HFFc6 (cell line): ENCODE results near the gene HEXIM1. TPM values are rescaled to one million over a fixed set of nuclear protein-coding genes. Genes with fewer than 3 reads are reported as not detected.
A peak's percentile ranks its signal among the peaks of the same experiment; 100 is the strongest.
"Not testable (repeated sequence)": the region's sequence is repeated elsewhere in the genome, so short reads cannot be mapped to it uniquely, and the experiment has no call there.

Experiments used
- DNase-seq: peaks from one replicate; pipeline ENCODE4 v3.0.0-alpha.2; 2018
- H3K27ac Mint-ChIP-seq: 2 replicates; pipeline ENCODE4 v1.8.0; 2020; ENCODE audit warnings: mild to moderate bottlenecking, mixed read lengths
- H3K27me3 Mint-ChIP-seq: 2 replicates; pipeline ENCODE4 v1.8.0; 2021; ENCODE audit warnings: mild to moderate bottlenecking, moderate library complexity, mixed read lengths; ENCODE audit not compliant: insufficient read depth
- H3K36me3 Mint-ChIP-seq: 2 replicates; pipeline ENCODE4 v1.8.0; 2021; ENCODE audit warnings: low read depth, mixed read lengths
- H3K4me1 Mint-ChIP-seq: 2 replicates; pipeline ENCODE4 v1.8.0; 2020; ENCODE audit warnings: low read depth, mixed read lengths
- H3K4me3 Mint-ChIP-seq: 2 replicates; pipeline ENCODE4 v1.8.0; 2020; ENCODE audit warnings: mild to moderate bottlenecking, moderate library complexity, mixed read lengths
- H3K9me3 Mint-ChIP-seq: 2 replicates; pipeline ENCODE4 v1.8.0; 2020; ENCODE audit warnings: mild to moderate bottlenecking, mixed read lengths
- CTCF ChIP-seq: fragments of 200-600 bp; sonication (generic); IDR thresholded peaks from 2 replicates; pipeline ENCODE4 v1.5.0; 2021; ENCODE audit warnings: antibody characterized with exemption, mild to moderate bottlenecking
- total RNA-seq, 6 experiments: library from RNA; stranded (reverse); fragmentation: NEBNext Ultra II Directional; extraction: Animal tissue kit (Norgen Biotek cat#: 25700); gene quantifications; 2 replicates in 1 of 6; 3 replicates in 5 of 6; pipeline ENCODE4 v1.2.3, GENCODE V29; 2021

The HEXIM1 gene
- total RNA-seq, 6 experiments from 2014 or later: 31.8 to 42.0 (median 34.5) TPM

GRCh38 chr17:45119964-45120363 is 28.3 kb upstream of the HEXIM1 start:
- H3K27me3 Mint-ChIP-seq: peaks cover 2% of the 10 kb centered on the region

GRCh38 chr17:45120558-45120957 is 27.7 kb upstream of the HEXIM1 start:
- TF ChIP-seq CTCF: no peak
- Mint-ChIP-seq H3K4me1 (peaks cover 41% of the 10 kb centered on the region), H3K4me3 (no peak overlapping the region), H3K9me3 (no peaks in the 10 kb centered on the region), H3K27ac (no peak overlapping the region), H3K27me3 (peaks cover 2% of the 10 kb centered on the region), H3K36me3 (peaks cover 2% of the 10 kb centered on the region)
- DNase-seq: no peak

More at GRCh38 chr17:45119964-45120363, 28.3 kb upstream of the HEXIM1 start:
- Mint-ChIP-seq H3K4me3 (no peak overlapping the region), H3K36me3 (no peaks in the 10 kb centered on the region; the same call in 1 of the 2 replicates), H3K27ac (peak overlapping the region; percentile 49; the same call in 1 of the 2 replicates), H3K9me3 (no peaks in the 10 kb centered on the region), H3K4me1 (peaks cover 44% of the 10 kb centered on the region)
- TF ChIP-seq CTCF: no peak
- DNase-seq: no peak

- Mint-ChIP-seq H3K4me1 (peaks cover 36% of the 10 kb centered on the region), H3K9me3 (no peaks in the 10 kb centered on the region), H3K4me3 (no peak overlapping the region), H3K27me3 (no peaks in the 10 kb centered on the region; the same call in none of the 2 replicates), H3K36me3 (peaks cover 4% of the 10 kb centered on the region), H3K27ac (no peak overlapping the region)
- TF ChIP-seq CTCF: no peak
- no peak for DNase-seq
Observed at GRCh38 chr17:45121055-45121454, 27.2 kb upstream of the HEXIM1 start.

GRCh38 chr17:45123076-45123770 is 25.1 kb upstream of the HEXIM1 start:
- Mint-ChIP-seq H3K36me3 (peaks cover 4% of the 10 kb centered on the region; the same call in 1 of the 2 replicates), H3K27me3 (no peaks in the 10 kb centered on the region; the same call in 1 of the 2 replicates), H3K4me3 (no peak overlapping the region), H3K4me1 (peaks cover 47% of the 10 kb centered on the region), H3K27ac (peak overlapping the region; percentile 71), H3K9me3 (no peaks in the 10 kb centered on the region)
- no peak for TF ChIP-seq CTCF
- no peak for DNase-seq

GRCh38 chr17:45123930-45124796 is 24.1 kb upstream of the HEXIM1 start:
- peak; percentile 81 for DNase-seq
- no peak for TF ChIP-seq CTCF
- no peaks in the 10 kb centered on the region; the same call in 1 of the 2 replicates for H3K27me3 Mint-ChIP-seq
- H3K36me3 Mint-ChIP-seq: peaks cover 4% of the 10 kb centered on the region; the same call in 1 of the 2 replicates
- peaks cover 56% of the 10 kb centered on the region for H3K4me1 Mint-ChIP-seq
- peak overlapping the region; percentile 40 for H3K4me3 Mint-ChIP-seq
- H3K27ac Mint-ChIP-seq: peak overlapping the region; percentile 88
- H3K9me3 Mint-ChIP-seq: no peaks in the 10 kb centered on the region

GRCh38 chr17:45124797-45125122 is 23.5 kb upstream of the HEXIM1 start:
- H3K27me3 Mint-ChIP-seq, H3K9me3 Mint-ChIP-seq, DNase-seq, H3K36me3 Mint-ChIP-seq: not testable (repeated sequence)
- Mint-ChIP-seq H3K4me3 (peak overlapping the region; percentile 40), H3K27ac (peak overlapping the region; percentile 88), H3K4me1 (peaks cover 62% of the 10 kb centered on the region)
